Loucy (cell line): ENCODE results near the gene MRPS27.

ENCODE experiments used
- H2AFZ ChIP-seq: fragments of 200-600 bp; sonication (generic); 2 replicates; pipeline ENCODE4 v1.6.0; 2016; ENCODE audit warnings: antibody characterized with exemption, mild to moderate bottlenecking, low read length, moderate library complexity
- H3F3A ChIP-seq: fragments of 200-600 bp; 2 replicates; pipeline ENCODE4 v1.6.0; 2016; ENCODE audit warnings: antibody characterized with exemption, low read depth, mild to moderate bottlenecking
- H3K27me3 ChIP-seq: fragments of 200-600 bp; sonication (generic); 2 replicates; pipeline ENCODE4 v1.6.1; 2014; ENCODE audit warnings: low read length, mild to moderate bottlenecking; ENCODE audit not compliant: insufficient read depth, poor library complexity, severe bottlenecking
- H3K36me3 ChIP-seq: fragments of 200-600 bp; sonication (generic); 2 replicates; pipeline ENCODE4 v1.6.1; 2016; ENCODE audit warnings: low read length; ENCODE audit not compliant: insufficient read depth
- H3K4me1 ChIP-seq: fragments of 200-600 bp; sonication (generic); 2 replicates; pipeline ENCODE4 v1.5.1; 2014; ENCODE audit warnings: low read length, mild to moderate bottlenecking; ENCODE audit not compliant: insufficient read depth, poor library complexity, severe bottlenecking
- H3K4me2 ChIP-seq: fragments of 200-600 bp; sonication (generic); 2 replicates; pipeline ENCODE4 v1.6.0; 2014; ENCODE audit warnings: antibody characterized with exemption, low read length, low read depth, mild to moderate bottlenecking; ENCODE audit not compliant: poor library complexity, severe bottlenecking
- H3K4me3 ChIP-seq: fragments of 200-600 bp; sonication (generic); 2 replicates; pipeline ENCODE4 v1.5.1; 2014; ENCODE audit warnings: low read length, mild to moderate bottlenecking, mixed read lengths; ENCODE audit not compliant: poor library complexity, severe bottlenecking
- H3K79me2 ChIP-seq: fragments of 200-600 bp; sonication (generic); 2 replicates; pipeline ENCODE4 v1.6.1; 2014; ENCODE audit warnings: low read length; ENCODE audit not compliant: insufficient read depth
- H3K9ac ChIP-seq: fragments of 200-600 bp; sonication (generic); 2 replicates; pipeline ENCODE4 v1.6.0; 2014; ENCODE audit warnings: mild to moderate bottlenecking, low read depth, low read length, moderate library complexity; ENCODE audit not compliant: poor library complexity, severe bottlenecking
- H3K9me2 ChIP-seq: fragments of 200-600 bp; sonication (generic); replicated peaks from 2 replicates; pipeline ENCODE4 v1.6.1; 2016; ENCODE audit warnings: low read depth, low read length, mixed read lengths
- H3K9me3 ChIP-seq: fragments of 200-600 bp; sonication (generic); 2 replicates; pipeline ENCODE4 v1.6.1; 2014; ENCODE audit warnings: mild to moderate bottlenecking, antibody characterized with exemption, low read length, low read depth; ENCODE audit not compliant: insufficient read depth
- H4K20me1 ChIP-seq: fragments of 200-600 bp; sonication (generic); 2 replicates; pipeline ENCODE4 v1.6.0; 2014; ENCODE audit warnings: antibody characterized with exemption, low read length, mild to moderate bottlenecking; ENCODE audit not compliant: insufficient read depth, poor library complexity, severe bottlenecking
- EZH2phosphoT487 ChIP-seq: fragments of 200-600 bp; IDR thresholded peaks from 2 replicates; pipeline ENCODE4 v1.6.1; 2018; ENCODE audit warnings: antibody characterized with exemption, mild to moderate bottlenecking, moderate library complexity, borderline replicate concordance
- TF ChIP-seq, protein P1 (sequence below): fragments of 200-600 bp; sonication (generic); conservative IDR thresholded peaks from 2 replicates; pipeline ENCODE4 v1.5.1; 2014; ENCODE audit warnings: mild to moderate bottlenecking, antibody characterized with exemption, low read length

Gene MRPS27

GRCh38 chr5:72313141-72313540 lies 6.9 kb downstream of the MRPS27 start:
- Histone ChIP-seq H3F3A (no peaks in the 10 kb centered on the region), H3K79me2 (peaks cover 22% of the 10 kb centered on the region), H3K4me2 (no peak overlapping the region), H3K9me2 (no peaks in the 10 kb centered on the region), H3K9ac (no peak overlapping the region), H2AFZ (no peak overlapping the region), H3K36me3 (peaks cover 19% of the 10 kb centered on the region; the same call in 1 of the 2 replicates), H4K20me1 (peaks cover 7% of the 10 kb centered on the region), H3K4me3 (no peak overlapping the region), H3K27me3 (no peaks in the 10 kb centered on the region), H3K9me3 (no peaks in the 10 kb centered on the region), H3K4me1 (peaks cover 21% of the 10 kb centered on the region)
- TF ChIP-seq, protein P1, sequence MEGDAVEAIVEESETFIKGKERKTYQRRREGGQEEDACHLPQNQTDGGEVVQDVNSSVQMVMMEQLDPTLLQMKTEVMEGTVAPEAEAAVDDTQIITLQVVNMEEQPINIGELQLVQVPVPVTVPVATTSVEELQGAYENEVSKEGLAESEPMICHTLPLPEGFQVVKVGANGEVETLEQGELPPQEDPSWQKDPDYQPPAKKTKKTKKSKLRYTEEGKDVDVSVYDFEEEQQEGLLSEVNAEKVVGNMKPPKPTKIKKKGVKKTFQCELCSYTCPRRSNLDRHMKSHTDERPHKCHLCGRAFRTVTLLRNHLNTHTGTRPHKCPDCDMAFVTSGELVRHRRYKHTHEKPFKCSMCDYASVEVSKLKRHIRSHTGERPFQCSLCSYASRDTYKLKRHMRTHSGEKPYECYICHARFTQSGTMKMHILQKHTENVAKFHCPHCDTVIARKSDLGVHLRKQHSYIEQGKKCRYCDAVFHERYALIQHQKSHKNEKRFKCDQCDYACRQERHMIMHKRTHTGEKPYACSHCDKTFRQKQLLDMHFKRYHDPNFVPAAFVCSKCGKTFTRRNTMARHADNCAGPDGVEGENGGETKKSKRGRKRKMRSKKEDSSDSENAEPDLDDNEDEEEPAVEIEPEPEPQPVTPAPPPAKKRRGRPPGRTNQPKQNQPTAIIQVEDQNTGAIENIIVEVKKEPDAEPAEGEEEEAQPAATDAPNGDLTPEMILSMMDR, result no peak
- no peak for TF ChIP-seq EZH2phosphoT487

DNA sequence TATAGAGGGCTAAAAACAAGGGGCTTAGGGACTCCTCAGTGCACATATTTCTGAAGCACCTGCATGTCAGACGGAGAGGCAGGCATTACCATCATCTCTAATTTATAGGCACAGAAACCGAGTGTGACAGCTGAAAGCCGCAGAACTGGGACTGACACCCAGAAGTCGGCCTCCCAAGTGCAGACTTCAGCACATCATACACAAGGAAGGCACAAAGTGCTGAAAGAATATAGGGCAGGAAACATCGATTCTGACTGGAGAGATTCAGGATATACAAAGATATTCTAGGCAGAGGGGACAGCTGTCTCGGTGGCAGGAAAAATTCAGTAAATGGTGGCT lies 11.2 kb downstream of the MRPS27 start:
- Histone ChIP-seq H2AFZ (peak overlapping the region; percentile 73), H3K36me3 (peaks cover 19% of the 10 kb centered on the region; the same call in 1 of the 2 replicates), H3F3A (peaks cover 11% of the 10 kb centered on the region; the same call in 1 of the 2 replicates), H3K9ac (peak overlapping the region; percentile 79), H3K9me2 (no peaks in the 10 kb centered on the region), H3K27me3 (no peaks in the 10 kb centered on the region), H4K20me1 (no peaks in the 10 kb centered on the region), H3K79me2 (peaks cover 43% of the 10 kb centered on the region), H3K4me1 (peaks cover 50% of the 10 kb centered on the region), H3K4me2 (peak overlapping the region; percentile 57), H3K4me3 (peak overlapping the region; percentile 43), H3K9me3 (no peaks in the 10 kb centered on the region)
- TF ChIP-seq, protein P1, result no peak
- TF ChIP-seq EZH2phosphoT487, result no peak

GRCh38 chr5:72307968-72308852 lies 11.8 kb downstream of the MRPS27 start:
- peak overlapping the region; percentile 90 for H3K4me2 ChIP-seq
- peaks cover 11% of the 10 kb centered on the region; the same call in 1 of the 2 replicates for H3F3A ChIP-seq
- H3K27me3 ChIP-seq, result no peaks in the 10 kb centered on the region
- H3K4me1 ChIP-seq, result peaks cover 49% of the 10 kb centered on the region
- no peaks in the 10 kb centered on the region for H3K9me2 ChIP-seq
- no peaks in the 10 kb centered on the region for H4K20me1 ChIP-seq
- no peak for TF ChIP-seq EZH2phosphoT487
- TF ChIP-seq, protein P1, result peak; percentile 83
- peaks cover 45% of the 10 kb centered on the region for H3K79me2 ChIP-seq
- H2AFZ ChIP-seq, result peak overlapping the region; percentile 73
- peak overlapping the region; percentile 88 for H3K4me3 ChIP-seq
- peak overlapping the region; percentile 99 for H3K9ac ChIP-seq
- H3K36me3 ChIP-seq, result peaks cover 19% of the 10 kb centered on the region; the same call in 1 of the 2 replicates
- no peaks in the 10 kb centered on the region for H3K9me3 ChIP-seq
